HepG2 (cell line): ENCODE results near the gene MAVS. TPM values are rescaled to one million over a fixed set of nuclear protein-coding genes. Genes with fewer than 3 reads are reported as not detected.

Source experiments
- HDAC1 ChIP-seq: sonication (generic); formaldehyde crosslinking; IDR thresholded peaks from 2 replicates; pipeline ENCODE4 v1.5.1; 2020; ENCODE audit warnings: mild to moderate bottlenecking, missing genetic modification reagents
- HMGXB4 ChIP-seq, 2 experiments: sonication (generic) in 1 of 2; formaldehyde crosslinking in 1 of 2; IDR thresholded peaks; 2 replicates each; pipeline versions ENCODE4 v1.4.0 to v1.6.1; 2018 to 2020; ENCODE audit warnings: missing genetic modification reagents in 2 of 2, borderline replicate concordance in 1 of 2, low read depth in 1 of 2, mild to moderate bottlenecking in 1 of 2, missing biosample characterization in 1 of 2
- HNRNPL ChIP-seq: fragments of 200-400 bp; formaldehyde crosslinking; IDR thresholded peaks from 2 replicates; pipeline ENCODE4 v1.6.1; 2017; ENCODE audit warnings: mild to moderate bottlenecking, low read depth, low read length
- MEIS2 ChIP-seq: sonication (generic); formaldehyde crosslinking; IDR thresholded peaks from 2 replicates; pipeline ENCODE4 v1.9.0; 2021; ENCODE audit warnings: mild to moderate bottlenecking, missing genetic modification reagents
- SP4 ChIP-seq: sonication (generic); formaldehyde crosslinking; IDR thresholded peaks from 2 replicates; pipeline ENCODE4 v1.8.1; 2023; ENCODE audit warnings: mild to moderate bottlenecking, missing genetic modification reagents
- ZFY ChIP-seq: sonication (generic); formaldehyde crosslinking; IDR thresholded peaks from 2 replicates; pipeline ENCODE4 v1.4.0; 2020; ENCODE audit warnings: missing genetic modification reagents
- ZNF407 ChIP-seq: sonication (generic); formaldehyde crosslinking; IDR thresholded peaks from one replicate; pipeline ENCODE4 v1.5.1; 2020; ENCODE audit warnings: mild to moderate bottlenecking, missing genetic modification reagents; ENCODE audit errors: not compliant biosample characterization
- ZNF547 ChIP-seq: sonication (generic); formaldehyde crosslinking; IDR thresholded peaks from 2 replicates; pipeline ENCODE4 v1.5.1; 2020; ENCODE audit warnings: mild to moderate bottlenecking, missing genetic modification reagents
- polyA plus RNA-seq, 8 experiments: library from polyadenylated mRNA; depleted of rRNA in 3 of 8; stranded (reverse) in 7 of 8; unstranded in 1 of 8; fragments of >200 nt; fragmentation: Illumina TruSeq in 4 of 8; extraction: Trizol in 4 of 8; gene quantifications; 2 replicates each; pipeline versions ENCODE4 v1.2.1 to v1.2.3, GENCODE V29; 2011 to 2016; ENCODE audit warnings: low read depth in 4 of 8, missing spikeins in 1 of 8, mixed read lengths in 1 of 8; ENCODE audit not compliant: insufficient read depth in 1 of 8
- total RNA-seq, 5 experiments: library from RNA; depleted of rRNA; stranded (reverse); fragments of >200 nt; fragmentation: Illumina TruSeq; extraction: Trizol; gene quantifications; 2 replicates each; pipeline ENCODE4 v1.2.3, GENCODE V29; 2016; ENCODE audit warnings: low read depth in 1 of 5

The MAVS gene
- total and polyA plus RNA-seq, 2 of the 13 experiments (the other 11 are each of a cell fraction or from before 2014, with no cell fraction given): 27.3 to 36.6 TPM

GRCh38 chr20:3924304-3925112 is 77.9 kb downstream of the MAVS start (continued):
- TF ChIP-seq ZNF407 (CRISPR knock-in tag) (no peak), SP4 (CRISPR knock-in tag) (0 out of 2 replicates have a peak, but pooled peaks have one; percentile 34), HNRNPL (0 out of 2 replicates have a peak, but pooled peaks have one; percentile 27), MEIS2 (CRISPR knock-in tag) (no peak), ZNF547 (CRISPR knock-in tag) (peak; percentile 47; the same call in 1 of the 2 replicates), ZFY (CRISPR knock-in tag) (0 out of 2 replicates have a peak, but pooled peaks have one; percentile 33), HMGXB4 (CRISPR knock-in tag; IDR thresholded peaks at IDR 0.05; ENCODE audit: borderline replicate concordance in 1 of 2, low read depth in 1 of 2) (no peak), HDAC1 (no peak)
- TF ChIP-seq, all 625 proteins: peak for 18
